ENCODE results near the gene ARHGEF28.

- TF ChIP-seq POLR2A (IDR thresholded peaks at IDR 0.05) (no peak), POLR2AphosphoS5 (IDR thresholded peaks at IDR 0.05) (no peak)
Measured at GRCh38 chr5:73684691-73685090, 58.7 kb downstream of the ARHGEF28 start.

All from upper lobe of left lung (tissue), 4 donors.